ENCODE results near the gene ERCC6L2.

Gene ERCC6L2

GRCh38 chr9:95989297-95989696, 113.8 kb downstream of the ERCC6L2 start:
- Histone ChIP-seq H4K20me1 (ENCODE audit: insufficient read depth, low read length) (no peaks in the 10 kb centered on the region), H3K79me2 (ENCODE audit: insufficient read depth, low read length) (no peaks in the 10 kb centered on the region), H3K36me3 (ENCODE audit: insufficient read depth, low read length) (peaks cover 9% of the 10 kb centered on the region), H3K9ac (ENCODE audit: low read length) (no peak overlapping the region), H3F3A (ENCODE audit: insufficient read depth, low read length) (no peaks in the 10 kb centered on the region), H3K27ac (ENCODE audit: low read depth, low read length, poor library complexity, severe bottlenecking) (no peak overlapping the region), H3K9me2 (ENCODE audit: low read depth, low read length) (no peaks in the 10 kb centered on the region), H3K9me3 (ENCODE audit: low read length) (no peaks in the 10 kb centered on the region), H3K4me2 (ENCODE audit: low read length) (no peak overlapping the region), H3K27me3 (ENCODE audit: insufficient read depth, low read length) (no peaks in the 10 kb centered on the region), H3K4me1 (ENCODE audit: insufficient read depth, low read length, severe bottlenecking) (no peaks in the 10 kb centered on the region), H2AFZ (ENCODE audit: low read length) (no peak overlapping the region), H3K4me3 (ENCODE audit: low read depth, low read length, poor library complexity, severe bottlenecking) (no peak overlapping the region)
- TF ChIP-seq, protein P1, sequence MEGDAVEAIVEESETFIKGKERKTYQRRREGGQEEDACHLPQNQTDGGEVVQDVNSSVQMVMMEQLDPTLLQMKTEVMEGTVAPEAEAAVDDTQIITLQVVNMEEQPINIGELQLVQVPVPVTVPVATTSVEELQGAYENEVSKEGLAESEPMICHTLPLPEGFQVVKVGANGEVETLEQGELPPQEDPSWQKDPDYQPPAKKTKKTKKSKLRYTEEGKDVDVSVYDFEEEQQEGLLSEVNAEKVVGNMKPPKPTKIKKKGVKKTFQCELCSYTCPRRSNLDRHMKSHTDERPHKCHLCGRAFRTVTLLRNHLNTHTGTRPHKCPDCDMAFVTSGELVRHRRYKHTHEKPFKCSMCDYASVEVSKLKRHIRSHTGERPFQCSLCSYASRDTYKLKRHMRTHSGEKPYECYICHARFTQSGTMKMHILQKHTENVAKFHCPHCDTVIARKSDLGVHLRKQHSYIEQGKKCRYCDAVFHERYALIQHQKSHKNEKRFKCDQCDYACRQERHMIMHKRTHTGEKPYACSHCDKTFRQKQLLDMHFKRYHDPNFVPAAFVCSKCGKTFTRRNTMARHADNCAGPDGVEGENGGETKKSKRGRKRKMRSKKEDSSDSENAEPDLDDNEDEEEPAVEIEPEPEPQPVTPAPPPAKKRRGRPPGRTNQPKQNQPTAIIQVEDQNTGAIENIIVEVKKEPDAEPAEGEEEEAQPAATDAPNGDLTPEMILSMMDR (IDR thresholded peaks at IDR 0.05; ENCODE audit: low read length): no peak
- no peak for TF ChIP-seq EZH2 (IDR thresholded peaks at IDR 0.05; ENCODE audit: borderline replicate concordance, low read length)

- Histone ChIP-seq H2AFZ (ENCODE audit: low read length) (no peak overlapping the region), H3K79me2 (ENCODE audit: insufficient read depth, low read length) (no peaks in the 10 kb centered on the region), H3K9me3 (ENCODE audit: low read length) (no peaks in the 10 kb centered on the region), H3K27me3 (ENCODE audit: insufficient read depth, low read length) (no peaks in the 10 kb centered on the region), H4K20me1 (ENCODE audit: insufficient read depth, low read length) (no peaks in the 10 kb centered on the region), H3K4me1 (ENCODE audit: insufficient read depth, low read length, severe bottlenecking) (no peaks in the 10 kb centered on the region), H3F3A (ENCODE audit: insufficient read depth, low read length) (no peaks in the 10 kb centered on the region), H3K4me3 (ENCODE audit: low read depth, low read length, poor library complexity, severe bottlenecking) (no peak overlapping the region), H3K27ac (ENCODE audit: low read depth, low read length, poor library complexity, severe bottlenecking) (no peak overlapping the region), H3K9ac (ENCODE audit: low read length) (no peak overlapping the region), H3K36me3 (ENCODE audit: insufficient read depth, low read length) (no peaks in the 10 kb centered on the region), H3K9me2 (ENCODE audit: low read depth, low read length) (no peaks in the 10 kb centered on the region), H3K4me2 (ENCODE audit: low read length) (no peak overlapping the region)
- no peak for TF ChIP-seq EZH2 (IDR thresholded peaks at IDR 0.05; ENCODE audit: borderline replicate concordance, low read length)
- TF ChIP-seq, protein P1 (IDR thresholded peaks at IDR 0.05; ENCODE audit: low read length): no peak
These were observed 115.8 kb downstream of the ERCC6L2 start for GRCh38 chr9:95991326-95991725.

DNA sequence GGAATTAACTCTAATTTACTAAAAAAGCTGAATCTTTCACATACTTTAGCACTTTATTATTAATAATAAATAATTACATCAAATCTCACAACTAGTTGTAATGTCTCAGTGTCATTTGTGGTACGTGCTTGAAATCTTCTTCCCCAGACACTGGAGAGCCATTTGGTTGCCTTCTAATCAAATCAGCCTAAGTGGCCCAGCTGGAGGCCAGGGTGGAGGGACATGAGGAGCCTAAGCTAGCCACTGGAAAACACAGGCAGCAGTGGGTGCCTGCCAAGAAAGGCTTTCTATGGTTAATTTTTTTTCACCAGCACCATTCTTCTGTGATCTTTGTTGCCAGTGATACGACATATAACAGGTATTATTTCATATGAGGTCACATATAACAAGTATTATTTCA, 117.0 kb downstream of the ERCC6L2 start:
- no peaks in the 10 kb centered on the region for H4K20me1 ChIP-seq (ENCODE audit: insufficient read depth, low read length)
- H3K27ac ChIP-seq (ENCODE audit: low read depth, low read length, poor library complexity, severe bottlenecking): no peak overlapping the region
- H3F3A ChIP-seq (ENCODE audit: insufficient read depth, low read length): no peaks in the 10 kb centered on the region
- H3K9me3 ChIP-seq (ENCODE audit: low read length): no peaks in the 10 kb centered on the region
- H3K79me2 ChIP-seq (ENCODE audit: insufficient read depth, low read length): no peaks in the 10 kb centered on the region
- H3K4me3 ChIP-seq (ENCODE audit: low read depth, low read length, poor library complexity, severe bottlenecking): no peak overlapping the region
- no peak overlapping the region for H3K4me2 ChIP-seq (ENCODE audit: low read length)
- TF ChIP-seq, protein P1 (IDR thresholded peaks at IDR 0.05; ENCODE audit: low read length): no peak
- TF ChIP-seq EZH2 (IDR thresholded peaks at IDR 0.05; ENCODE audit: borderline replicate concordance, low read length): no peak
- H3K4me1 ChIP-seq (ENCODE audit: insufficient read depth, low read length, severe bottlenecking): no peaks in the 10 kb centered on the region
- no peaks in the 10 kb centered on the region for H3K36me3 ChIP-seq (ENCODE audit: insufficient read depth, low read length)
- no peaks in the 10 kb centered on the region for H3K27me3 ChIP-seq (ENCODE audit: insufficient read depth, low read length)
- H3K9me2 ChIP-seq (ENCODE audit: low read depth, low read length): no peaks in the 10 kb centered on the region
- no peak overlapping the region for H3K9ac ChIP-seq (ENCODE audit: low read length)
- no peak overlapping the region for H2AFZ ChIP-seq (ENCODE audit: low read length)

All from OCI-LY1 (cell line).